GM18867 (cell line): ENCODE results near the gene PKD2.
"Not testable (repeated sequence)": the region's sequence is repeated elsewhere in the genome, so short reads cannot be mapped to it uniquely, and the experiment has no call there.

Source experiments
- ATAC-seq: cut with Tn5 transposase; IDR thresholded peaks from one replicate; pipeline ENCODE4 v1.9.1; 2021; ENCODE audit warnings: mild to moderate bottlenecking, moderate library complexity; ENCODE audit not compliant: unreplicated experiment

PKD2 gene

GRCh38 chr4:88025868-88026661 is 18.6 kb downstream of the PKD2 start:
- not testable (repeated sequence) for ATAC-seq

GRCh38 chr4:88027611-88028608 is 20.5 kb downstream of the PKD2 start:
- no peak for ATAC-seq

- no peak for ATAC-seq
Measured at GRCh38 chr4:88028946-88029345, 21.5 kb downstream of the PKD2 start.

GRCh38 chr4:88029556-88029955 is 22.1 kb downstream of the PKD2 start:
- ATAC-seq, result no peak

- ATAC-seq, result no peak
Measured at GRCh38 chr4:88030565-88031310, 23.3 kb downstream of the PKD2 start.

- peak; percentile 78 for ATAC-seq
Measured at GRCh38 chr4:88033309-88033708, 25.9 kb downstream of the PKD2 start.

- no peak for ATAC-seq
Measured at GRCh38 chr4:88035292-88035691, 27.9 kb downstream of the PKD2 start.

- ATAC-seq, result no peak
Measured at GRCh38 chr4:88037447-88037846, 30.0 kb downstream of the PKD2 start.

GRCh38 chr4:88037936-88038335 is 30.5 kb downstream of the PKD2 start:
- ATAC-seq, result no peak

- no peak for ATAC-seq
Measured at GRCh38 chr4:88040707-88041106, 33.3 kb downstream of the PKD2 start.

- ATAC-seq, result no peak
Measured at GRCh38 chr4:88041626-88042025, 34.2 kb downstream of the PKD2 start.

GRCh38 chr4:88043001-88043400 is 35.6 kb downstream of the PKD2 start:
- ATAC-seq, result no peak

GRCh38 chr4:88043586-88044340 is 36.3 kb downstream of the PKD2 start:
- ATAC-seq, result no peak

GRCh38 chr4:88045021-88045420 is 37.6 kb downstream of the PKD2 start:
- no peak for ATAC-seq

- ATAC-seq, result no peak
Measured at GRCh38 chr4:88054229-88054628, 46.8 kb downstream of the PKD2 start.

GRCh38 chr4:88054901-88055300 is 47.5 kb downstream of the PKD2 start:
- ATAC-seq, result peak; percentile 54

GRCh38 chr4:88058295-88058694 is 50.9 kb downstream of the PKD2 start:
- ATAC-seq, result no peak

GRCh38 chr4:88059766-88060165 is 52.3 kb downstream of the PKD2 start:
- no peak for ATAC-seq

GRCh38 chr4:88060431-88060830 is 53.0 kb downstream of the PKD2 start:
- ATAC-seq, result no peak

- ATAC-seq, result no peak
Measured at GRCh38 chr4:88062311-88062710, 54.9 kb downstream of the PKD2 start.
